Mesothelial cell of epicardium (in vitro differentiated cells): ENCODE measurements around the gene REPS2. TPM values are rescaled to one million over a fixed set of nuclear protein-coding genes. Genes with fewer than 3 reads are reported as not detected.

Experiments used
- DNase-seq, 2 experiments: peaks; one replicate each; pipeline ENCODE4 v3.0.0; 2021; ENCODE audit warnings: low spot score in 2 of 2; ENCODE audit not compliant: unreplicated experiment in 2 of 2
- H3K27ac Mint-ChIP-seq: 2 replicates; pipeline ENCODE4 v1.8.0; 2021; ENCODE audit warnings: mixed read lengths
- H3K27me3 Mint-ChIP-seq: 2 replicates; pipeline ENCODE4 v1.8.0; 2021; ENCODE audit warnings: low read depth, mixed read lengths
- H3K36me3 Mint-ChIP-seq: 2 replicates; pipeline ENCODE4 v1.8.0; 2021; ENCODE audit warnings: mixed read lengths
- H3K4me1 Mint-ChIP-seq: 2 replicates; pipeline ENCODE4 v1.8.0; 2021; ENCODE audit warnings: mixed read lengths
- H3K4me3 Mint-ChIP-seq: 2 replicates; pipeline ENCODE4 v1.8.0; 2021; ENCODE audit warnings: mild to moderate bottlenecking, moderate library complexity, mixed read lengths
- H3K9me3 Mint-ChIP-seq: 2 replicates; pipeline ENCODE4 v1.8.0; 2021; ENCODE audit warnings: mixed read lengths
- total RNA-seq: library from RNA; stranded (reverse); gene quantifications from 3 replicates; pipeline ENCODE4 v1.2.1, GENCODE V29; 2021
- TF ChIP-seq, protein P1 (sequence below): fragments of 200-600 bp; sonication (generic); IDR thresholded peaks from one replicate; pipeline ENCODE4 v1.5.0; 2021; ENCODE audit warnings: antibody characterized with exemption; ENCODE audit not compliant: unreplicated experiment

REPS2 gene
- total RNA-seq, 1 donor from 2014 or later = 5.2 TPM

DNA sequence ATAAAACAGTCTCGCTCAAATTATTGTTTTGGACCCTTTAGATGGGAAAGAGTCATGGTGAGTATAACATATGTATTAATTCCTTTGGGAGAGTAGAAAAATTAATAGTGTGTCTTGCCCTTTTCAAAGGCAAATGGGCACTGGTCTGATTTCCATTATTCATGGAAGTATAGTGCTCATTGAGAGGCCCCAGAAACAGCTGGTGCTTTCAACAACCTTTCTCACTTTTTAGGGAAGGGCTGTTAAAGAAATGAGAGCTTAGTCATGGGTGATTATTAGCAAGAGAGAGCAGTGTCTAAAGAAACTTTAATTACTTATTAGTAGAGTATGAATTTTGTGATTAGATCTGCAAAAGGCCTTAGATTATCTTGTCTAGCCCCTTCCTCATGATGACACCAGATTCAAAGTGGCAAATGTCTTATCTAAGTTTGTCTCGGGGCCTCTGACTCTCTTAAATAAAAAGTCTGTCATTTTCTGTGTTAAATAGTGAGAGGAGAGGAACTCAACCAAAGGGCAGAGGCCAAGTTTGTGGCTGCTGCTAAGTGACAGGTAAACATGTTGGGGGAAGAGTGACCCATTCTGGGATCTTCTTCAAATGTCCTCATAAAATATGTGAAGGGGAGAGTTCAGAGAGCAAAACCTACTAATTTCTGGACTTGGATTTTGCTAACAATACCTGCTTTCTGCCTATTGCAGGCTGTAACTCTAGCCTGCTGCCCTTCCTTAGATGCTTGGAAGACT is 110.6 kb downstream of the REPS2 start:
- Mint-ChIP-seq H3K4me3 (no peak overlapping the region), H3K27ac (no peak overlapping the region), H3K36me3 (no peaks in the 10 kb centered on the region), H3K27me3 (peaks cover 12% of the 10 kb centered on the region), H3K4me1 (peaks cover 13% of the 10 kb centered on the region), H3K9me3 (no peaks in the 10 kb centered on the region)
- TF ChIP-seq, protein P1, sequence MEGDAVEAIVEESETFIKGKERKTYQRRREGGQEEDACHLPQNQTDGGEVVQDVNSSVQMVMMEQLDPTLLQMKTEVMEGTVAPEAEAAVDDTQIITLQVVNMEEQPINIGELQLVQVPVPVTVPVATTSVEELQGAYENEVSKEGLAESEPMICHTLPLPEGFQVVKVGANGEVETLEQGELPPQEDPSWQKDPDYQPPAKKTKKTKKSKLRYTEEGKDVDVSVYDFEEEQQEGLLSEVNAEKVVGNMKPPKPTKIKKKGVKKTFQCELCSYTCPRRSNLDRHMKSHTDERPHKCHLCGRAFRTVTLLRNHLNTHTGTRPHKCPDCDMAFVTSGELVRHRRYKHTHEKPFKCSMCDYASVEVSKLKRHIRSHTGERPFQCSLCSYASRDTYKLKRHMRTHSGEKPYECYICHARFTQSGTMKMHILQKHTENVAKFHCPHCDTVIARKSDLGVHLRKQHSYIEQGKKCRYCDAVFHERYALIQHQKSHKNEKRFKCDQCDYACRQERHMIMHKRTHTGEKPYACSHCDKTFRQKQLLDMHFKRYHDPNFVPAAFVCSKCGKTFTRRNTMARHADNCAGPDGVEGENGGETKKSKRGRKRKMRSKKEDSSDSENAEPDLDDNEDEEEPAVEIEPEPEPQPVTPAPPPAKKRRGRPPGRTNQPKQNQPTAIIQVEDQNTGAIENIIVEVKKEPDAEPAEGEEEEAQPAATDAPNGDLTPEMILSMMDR = no peak
- DNase-seq = no peak

DNA sequence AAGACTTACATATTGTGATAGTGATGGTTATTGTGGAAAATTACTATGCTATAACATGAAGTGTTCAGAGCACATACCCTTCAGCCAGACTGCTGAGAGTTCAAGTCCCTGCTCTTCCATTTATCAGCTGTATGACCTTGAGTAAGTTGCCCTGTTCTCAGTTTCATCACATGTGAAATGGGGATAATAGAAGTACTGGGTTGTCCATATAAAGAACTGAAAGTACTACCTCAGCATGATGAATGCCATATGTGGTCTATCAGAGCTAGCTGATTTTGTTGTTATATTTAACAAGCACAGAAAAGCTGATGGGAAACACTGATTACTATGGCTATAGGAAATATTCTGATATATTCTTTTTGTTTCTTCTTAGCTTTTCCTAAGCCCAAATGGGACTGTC is 115.6 kb downstream of the REPS2 start:
- no peaks in the 10 kb centered on the region for H3K4me1 Mint-ChIP-seq
- peaks cover 28% of the 10 kb centered on the region for H3K27me3 Mint-ChIP-seq
- H3K9me3 Mint-ChIP-seq = no peaks in the 10 kb centered on the region
- TF ChIP-seq, protein P1 = no peak
- DNase-seq = no peak
- no peaks in the 10 kb centered on the region for H3K36me3 Mint-ChIP-seq
- H3K27ac Mint-ChIP-seq = no peak overlapping the region
- no peak overlapping the region for H3K4me3 Mint-ChIP-seq

DNA sequence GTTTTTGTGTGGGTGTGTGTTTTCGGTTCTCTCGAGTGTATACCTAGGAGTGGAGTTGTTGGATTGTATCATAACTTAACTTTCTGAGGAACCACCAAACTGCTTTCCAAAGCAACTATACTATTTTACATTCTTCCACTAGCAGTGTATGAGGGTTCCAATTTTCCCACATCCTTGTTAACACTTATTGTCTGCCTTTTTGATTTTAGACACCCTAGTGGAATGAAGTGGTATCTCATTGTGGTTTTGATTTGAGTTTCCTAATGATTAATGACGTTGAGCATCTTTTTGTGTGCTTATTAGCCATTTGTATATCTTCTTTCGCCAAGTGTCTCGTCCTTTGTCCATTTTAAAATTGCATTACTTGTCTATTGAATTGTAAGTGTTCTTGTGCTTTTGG is 118.6 kb downstream of the REPS2 start:
- H3K9me3 Mint-ChIP-seq = no peaks in the 10 kb centered on the region
- peaks cover 17% of the 10 kb centered on the region for H3K4me1 Mint-ChIP-seq
- H3K36me3 Mint-ChIP-seq = no peaks in the 10 kb centered on the region
- DNase-seq = no peak
- H3K4me3 Mint-ChIP-seq = no peak overlapping the region
- H3K27me3 Mint-ChIP-seq = peaks cover 33% of the 10 kb centered on the region
- TF ChIP-seq, protein P1 = peak; percentile 55
- H3K27ac Mint-ChIP-seq = no peak overlapping the region

DNA sequence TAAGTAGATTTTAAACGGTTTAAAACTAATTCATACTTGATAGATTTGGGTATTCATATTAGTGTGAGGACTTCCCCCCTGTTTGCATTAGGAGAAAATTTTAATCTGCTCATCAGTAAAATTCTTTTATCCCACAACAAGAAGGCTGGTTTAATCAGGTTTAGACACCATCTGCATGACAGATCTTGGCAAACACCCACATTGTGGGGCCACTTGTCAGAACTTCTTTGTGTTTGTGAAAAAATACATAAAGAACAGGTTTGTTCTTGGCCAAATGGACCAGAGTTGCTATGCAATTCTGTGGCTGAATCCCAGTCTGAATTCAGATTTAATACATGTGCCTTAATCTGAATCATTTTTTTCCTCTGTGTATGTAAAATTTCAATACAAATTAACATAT is 121.1 kb downstream of the REPS2 start:
- Mint-ChIP-seq H3K4me1 (peaks cover 27% of the 10 kb centered on the region), H3K4me3 (no peak overlapping the region), H3K27me3 (peaks cover 27% of the 10 kb centered on the region), H3K27ac (no peak overlapping the region), H3K36me3 (no peaks in the 10 kb centered on the region), H3K9me3 (no peaks in the 10 kb centered on the region)
- TF ChIP-seq, protein P1 = no peak
- DNase-seq = no peak

DNA sequence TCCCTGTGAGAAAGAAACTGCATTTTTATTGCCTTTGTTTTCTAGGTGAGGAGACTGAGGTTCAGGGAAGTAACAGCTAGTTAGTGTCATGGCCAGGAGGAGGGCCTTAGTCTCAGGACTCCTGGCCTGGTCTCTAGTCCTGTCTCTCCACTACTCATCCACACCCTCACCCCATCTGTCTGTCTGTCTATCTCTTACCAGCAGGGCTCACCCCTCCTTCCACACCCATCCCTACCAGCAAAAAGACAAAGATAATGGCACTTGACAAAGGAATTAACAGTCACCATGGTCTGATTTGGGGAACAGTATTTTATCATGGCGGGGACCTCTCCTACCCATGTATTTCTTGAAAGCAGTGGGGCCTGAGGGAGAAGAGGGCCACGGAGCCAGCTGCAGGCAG is 125.8 kb downstream of the REPS2 start:
- DNase-seq = no peak
- Mint-ChIP-seq H3K9me3 (no peaks in the 10 kb centered on the region), H3K4me1 (peaks cover 53% of the 10 kb centered on the region), H3K36me3 (no peaks in the 10 kb centered on the region), H3K27me3 (peaks cover 29% of the 10 kb centered on the region), H3K27ac (peak overlapping the region; percentile 19), H3K4me3 (no peak overlapping the region)
- TF ChIP-seq, protein P1 = no peak
